Fibroblast of skin of left quadriceps (primary cell): ENCODE measurements around the gene CCNL1.

Experiments
- DNase-seq, 2 experiments: peaks; one replicate each; pipeline ENCODE4 v3.0.0-alpha.2; 2013; ENCODE audit warnings: low read depth in 2 of 2

The CCNL1 gene

GRCh38 chr3:157123621-157124020 is 36.3 kb downstream of the CCNL1 start:
- DNase-seq, result no peak

- DNase-seq, result no peak
These were observed 37.0 kb downstream of the CCNL1 start for GRCh38 chr3:157122832-157123427.

GRCh38 chr3:157122116-157122515 is 37.8 kb downstream of the CCNL1 start:
- peak; percentile 89 for DNase-seq

- DNase-seq, result no peak
These were observed 38.4 kb downstream of the CCNL1 start for GRCh38 chr3:157121522-157121921.

- no peak for DNase-seq
These were observed 39.7 kb downstream of the CCNL1 start for GRCh38 chr3:157120071-157120892.

GRCh38 chr3:157119369-157119951 is 40.5 kb downstream of the CCNL1 start:
- no peak for DNase-seq

- DNase-seq, result no peak
These were observed 41.9 kb downstream of the CCNL1 start for GRCh38 chr3:157117875-157118654.

GRCh38 chr3:157117206-157117605 is 42.7 kb downstream of the CCNL1 start:
- DNase-seq, result no peak

- no peak for DNase-seq
These were observed 43.9 kb downstream of the CCNL1 start for GRCh38 chr3:157116017-157116416.

GRCh38 chr3:157115069-157116006 is 44.6 kb downstream of the CCNL1 start:
- no peak for DNase-seq

GRCh38 chr3:157113832-157114505 is 46.0 kb downstream of the CCNL1 start:
- no peak for DNase-seq

- DNase-seq, result no peak
These were observed 47.4 kb downstream of the CCNL1 start for GRCh38 chr3:157112536-157112935.

GRCh38 chr3:157111518-157111917 is 48.4 kb downstream of the CCNL1 start:
- no peak for DNase-seq

GRCh38 chr3:157110761-157111278 is 49.1 kb downstream of the CCNL1 start:
- no peak for DNase-seq

- no peak for DNase-seq
These were observed 50.4 kb downstream of the CCNL1 start for GRCh38 chr3:157109267-157110141.

- DNase-seq, result no peak
These were observed 52.3 kb downstream of the CCNL1 start for GRCh38 chr3:157107644-157108133.

- DNase-seq, result no peak
These were observed 52.9 kb downstream of the CCNL1 start for GRCh38 chr3:157107037-157107436.

- DNase-seq, result no peak
These were observed 54.9 kb downstream of the CCNL1 start for GRCh38 chr3:157104928-157105652.
